ENCODE data around the gene GRIFIN. TPM values are rescaled to one million over a fixed set of nuclear protein-coding genes. Genes with fewer than 3 reads are reported as not detected.

The GRIFIN gene
- polyA plus RNA-seq, 1 of the 3 experiments (the other 2 are of a cell fraction): not detected

DNA sequence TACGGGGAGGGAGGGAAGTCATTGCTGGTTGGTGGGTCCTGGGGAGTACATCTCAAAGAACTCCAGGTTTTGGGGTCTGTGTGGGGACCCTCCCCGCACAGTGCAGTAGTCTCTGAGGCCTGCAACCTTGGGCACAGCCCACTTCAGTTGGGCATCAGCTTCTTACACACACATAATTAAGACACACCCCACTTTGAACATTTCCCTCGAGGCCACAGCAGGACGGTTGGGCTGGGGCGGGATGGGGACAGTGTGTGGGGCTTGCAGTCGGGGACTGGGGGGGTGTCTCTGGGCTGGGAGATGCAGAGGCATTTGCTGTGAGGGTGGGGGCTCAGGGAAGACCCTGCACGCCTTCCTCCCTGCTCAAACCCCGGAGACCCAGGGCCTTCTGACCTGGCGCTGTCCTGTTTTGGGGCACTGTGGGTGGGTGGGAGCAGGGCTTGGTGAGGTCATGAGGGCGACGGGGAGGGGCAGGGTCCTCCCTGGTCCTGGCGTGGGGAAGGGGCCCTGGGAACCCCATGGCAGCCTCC is 44.6 kb upstream of the GRIFIN start (continued):
- TF ChIP-seq, protein P1, sequence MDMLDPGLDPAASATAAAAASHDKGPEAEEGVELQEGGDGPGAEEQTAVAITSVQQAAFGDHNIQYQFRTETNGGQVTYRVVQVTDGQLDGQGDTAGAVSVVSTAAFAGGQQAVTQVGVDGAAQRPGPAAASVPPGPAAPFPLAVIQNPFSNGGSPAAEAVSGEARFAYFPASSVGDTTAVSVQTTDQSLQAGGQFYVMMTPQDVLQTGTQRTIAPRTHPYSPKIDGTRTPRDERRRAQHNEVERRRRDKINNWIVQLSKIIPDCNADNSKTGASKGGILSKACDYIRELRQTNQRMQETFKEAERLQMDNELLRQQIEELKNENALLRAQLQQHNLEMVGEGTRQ (IDR thresholded peaks at IDR 0.05; ENCODE audit: borderline replicate concordance, low read depth, low read length): no peak
- TF ChIP-seq, protein P2, sequence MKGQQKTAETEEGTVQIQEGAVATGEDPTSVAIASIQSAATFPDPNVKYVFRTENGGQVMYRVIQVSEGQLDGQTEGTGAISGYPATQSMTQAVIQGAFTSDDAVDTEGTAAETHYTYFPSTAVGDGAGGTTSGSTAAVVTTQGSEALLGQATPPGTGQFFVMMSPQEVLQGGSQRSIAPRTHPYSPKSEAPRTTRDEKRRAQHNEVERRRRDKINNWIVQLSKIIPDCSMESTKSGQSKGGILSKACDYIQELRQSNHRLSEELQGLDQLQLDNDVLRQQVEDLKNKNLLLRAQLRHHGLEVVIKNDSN (IDR thresholded peaks at IDR 0.05; ENCODE audit: borderline replicate concordance, low read depth): no peak
- TF ChIP-seq RFX5 (IDR thresholded peaks at IDR 0.05; ENCODE audit: low read length): no peak
- TF ChIP-seq, protein P3, sequence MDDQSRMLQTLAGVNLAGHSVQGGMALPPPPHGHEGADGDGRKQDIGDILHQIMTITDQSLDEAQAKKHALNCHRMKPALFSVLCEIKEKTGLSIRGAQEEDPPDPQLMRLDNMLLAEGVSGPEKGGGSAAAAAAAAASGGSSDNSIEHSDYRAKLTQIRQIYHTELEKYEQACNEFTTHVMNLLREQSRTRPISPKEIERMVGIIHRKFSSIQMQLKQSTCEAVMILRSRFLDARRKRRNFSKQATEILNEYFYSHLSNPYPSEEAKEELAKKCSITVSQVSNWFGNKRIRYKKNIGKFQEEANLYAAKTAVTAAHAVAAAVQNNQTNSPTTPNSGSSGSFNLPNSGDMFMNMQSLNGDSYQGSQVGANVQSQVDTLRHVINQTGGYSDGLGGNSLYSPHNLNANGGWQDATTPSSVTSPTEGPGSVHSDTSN (IDR thresholded peaks at IDR 0.05): no peak

DNA sequence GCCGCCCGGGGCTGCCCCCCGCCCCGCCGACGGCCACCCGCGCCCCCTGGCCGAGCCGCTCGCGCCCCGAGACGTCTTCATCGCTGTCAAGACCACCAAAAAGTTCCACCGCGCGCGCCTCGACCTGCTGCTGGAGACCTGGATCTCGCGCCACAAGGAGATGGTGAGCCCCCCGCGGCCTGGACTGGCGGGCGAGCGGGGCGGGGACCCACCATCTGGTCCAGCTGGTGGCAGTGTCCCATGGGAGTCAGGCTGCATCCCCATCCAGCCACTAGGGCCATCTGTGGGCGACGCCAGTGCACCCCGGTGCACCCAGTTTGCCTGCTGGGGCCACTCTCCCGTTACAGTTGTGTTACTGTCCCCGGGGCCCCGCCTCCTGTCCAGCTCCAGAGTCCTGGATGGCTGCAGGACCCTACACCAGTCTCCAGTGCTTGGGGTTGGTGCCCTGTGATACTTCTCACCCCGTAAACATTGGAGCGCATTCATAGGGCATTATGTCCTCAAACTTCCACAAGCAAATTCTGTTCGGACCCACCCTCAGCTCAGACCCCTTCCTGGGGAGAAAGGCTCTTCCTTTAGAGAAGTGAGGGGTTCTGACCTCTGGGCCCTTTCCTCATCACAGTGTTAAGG is 44.0 kb upstream of the GRIFIN start:
- peaks cover 48% of the 10 kb centered on the region for H3K79me2 ChIP-seq (ENCODE audit: insufficient read depth)
- DNase-seq: peak; percentile 90
- WGBS (ENCODE audit: low lambda C conversion rate): 5% methylated on average over 23 of the region's 37 CpGs
- H3K27ac ChIP-seq (ENCODE audit: low read depth in 2 of 2, low read length in 1 of 2): no peak overlapping the region; a peak in 1 of 4 replicates
- H3F3A ChIP-seq (replicated peaks; ENCODE audit: insufficient read depth): peaks cover 26% of the 10 kb centered on the region
- H3K4me1 ChIP-seq (ENCODE audit: control insufficient read depth in 1 of 2, insufficient read depth in 2 of 2, low read depth in 1 of 2, low read length in 1 of 2): peaks cover 66 to 75% of the 10 kb centered on the region in 2 experiments; a peak in 3 of 4 replicates
- no peaks in the 10 kb centered on the region for H3K36me3 ChIP-seq (replicated peaks in 1 of 2; ENCODE audit: control insufficient read depth in 1 of 2, insufficient read depth in 2 of 2, low read length in 1 of 2)
- H3K4me3 ChIP-seq (ENCODE audit: low read depth in 2 of 2, low read length in 1 of 2): peak overlapping the region; percentile 60 to 78
- peak overlapping the region; percentile 90 for H3K4me2 ChIP-seq
- H3K9me2 ChIP-seq: no peaks in the 10 kb centered on the region
- ChIA-PET CTCF (interaction anchor here (0.9 to 1.6 kb wide), 5 partner anchors 10 to 68 kb away, joined by 3 to 8 read pairs (median 3); no protein-coding TSS in a partner anchor), POLR2A (no interaction called here)
- H3K27me3 ChIP-seq (ENCODE audit: insufficient read depth): no peaks in the 10 kb centered on the region
- TF ChIP-seq CHD2 (IDR thresholded peaks at IDR 0.05; ENCODE audit: low read length, partially characterized antibody): no peak
- TF ChIP-seq, protein P4, sequence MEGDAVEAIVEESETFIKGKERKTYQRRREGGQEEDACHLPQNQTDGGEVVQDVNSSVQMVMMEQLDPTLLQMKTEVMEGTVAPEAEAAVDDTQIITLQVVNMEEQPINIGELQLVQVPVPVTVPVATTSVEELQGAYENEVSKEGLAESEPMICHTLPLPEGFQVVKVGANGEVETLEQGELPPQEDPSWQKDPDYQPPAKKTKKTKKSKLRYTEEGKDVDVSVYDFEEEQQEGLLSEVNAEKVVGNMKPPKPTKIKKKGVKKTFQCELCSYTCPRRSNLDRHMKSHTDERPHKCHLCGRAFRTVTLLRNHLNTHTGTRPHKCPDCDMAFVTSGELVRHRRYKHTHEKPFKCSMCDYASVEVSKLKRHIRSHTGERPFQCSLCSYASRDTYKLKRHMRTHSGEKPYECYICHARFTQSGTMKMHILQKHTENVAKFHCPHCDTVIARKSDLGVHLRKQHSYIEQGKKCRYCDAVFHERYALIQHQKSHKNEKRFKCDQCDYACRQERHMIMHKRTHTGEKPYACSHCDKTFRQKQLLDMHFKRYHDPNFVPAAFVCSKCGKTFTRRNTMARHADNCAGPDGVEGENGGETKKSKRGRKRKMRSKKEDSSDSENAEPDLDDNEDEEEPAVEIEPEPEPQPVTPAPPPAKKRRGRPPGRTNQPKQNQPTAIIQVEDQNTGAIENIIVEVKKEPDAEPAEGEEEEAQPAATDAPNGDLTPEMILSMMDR (IDR thresholded peaks at IDR 0.05): peak; percentile 39
- TF ChIP-seq, protein P3 (IDR thresholded peaks at IDR 0.05): no peak
- peak; percentile 10 for TF ChIP-seq RAD21 (IDR thresholded peaks at IDR 0.05; ENCODE audit: low read length)
- H3K9ac ChIP-seq: peak overlapping the region; percentile 56; the same call in 1 of the 2 replicates
- no peak overlapping the region for H2AFZ ChIP-seq (ENCODE audit: low read depth)
- no peaks in the 10 kb centered on the region for H3K9me3 ChIP-seq
- H4K20me1 ChIP-seq (ENCODE audit: insufficient read depth): peaks cover 10% of the 10 kb centered on the region; the same call in 1 of the 2 replicates

All from SK-N-SH (cell line).